Hematopoietic multipotent progenitor cell treated with erythropoietin and hydrocortisone succinate and interleukin-3 and kit ligand, for 8 days (in vitro differentiated cells): ENCODE data around the gene NDOR1.

ENCODE experiments used
- DNase-seq: peaks from one replicate; pipeline ENCODE4 v3.0.0-alpha.2; 2015

The NDOR1 gene

GRCh38 chr9:137183980-137184595 is 21.4 kb upstream of the NDOR1 start:
- no peak for DNase-seq

GRCh38 chr9:137184881-137185660 is 20.4 kb upstream of the NDOR1 start:
- no peak for DNase-seq

DNA sequence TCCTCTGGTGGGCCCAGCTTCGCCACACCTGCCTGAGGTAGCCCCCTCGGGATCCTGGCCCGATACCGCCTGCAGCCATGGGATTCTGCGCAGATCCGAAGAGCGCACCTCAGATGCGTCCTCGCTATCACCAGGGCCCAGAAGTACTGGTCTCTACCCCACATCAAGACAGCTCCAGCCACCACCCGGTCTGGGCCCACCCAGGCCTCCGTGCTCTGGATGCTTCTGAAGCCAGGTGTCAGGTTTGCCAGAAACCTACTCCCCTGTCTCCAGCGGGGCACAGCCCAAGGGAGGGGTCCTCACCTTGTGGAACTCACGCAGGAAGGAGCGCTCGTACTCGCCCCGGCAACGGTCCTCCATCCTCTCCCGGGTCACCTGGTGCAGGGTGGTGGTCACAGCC is 19.6 kb upstream of the NDOR1 start:
- DNase-seq, result no peak

DNA sequence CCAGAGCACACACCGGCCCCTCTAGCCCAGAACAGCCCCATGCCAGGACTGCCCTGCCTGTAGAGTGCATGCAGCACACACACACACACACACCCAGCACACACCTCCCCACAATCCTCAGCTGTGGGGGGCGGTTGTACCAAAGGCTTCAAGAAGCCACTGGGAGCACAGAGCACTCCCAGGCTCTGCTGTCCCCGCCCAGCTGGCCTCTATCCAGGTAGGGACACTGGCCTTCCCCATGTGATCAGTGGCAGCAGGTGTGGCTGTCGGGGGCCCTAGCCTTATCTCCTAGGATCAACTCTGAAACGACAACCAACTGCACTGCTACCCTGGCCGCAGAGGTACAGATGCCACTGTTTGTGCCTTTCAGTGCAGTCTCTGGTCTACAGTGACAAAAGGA is 19.1 kb upstream of the NDOR1 start:
- peak; percentile 59 for DNase-seq

GRCh38 chr9:137187386-137187785 is 18.1 kb upstream of the NDOR1 start:
- DNase-seq, result no peak

DNA sequence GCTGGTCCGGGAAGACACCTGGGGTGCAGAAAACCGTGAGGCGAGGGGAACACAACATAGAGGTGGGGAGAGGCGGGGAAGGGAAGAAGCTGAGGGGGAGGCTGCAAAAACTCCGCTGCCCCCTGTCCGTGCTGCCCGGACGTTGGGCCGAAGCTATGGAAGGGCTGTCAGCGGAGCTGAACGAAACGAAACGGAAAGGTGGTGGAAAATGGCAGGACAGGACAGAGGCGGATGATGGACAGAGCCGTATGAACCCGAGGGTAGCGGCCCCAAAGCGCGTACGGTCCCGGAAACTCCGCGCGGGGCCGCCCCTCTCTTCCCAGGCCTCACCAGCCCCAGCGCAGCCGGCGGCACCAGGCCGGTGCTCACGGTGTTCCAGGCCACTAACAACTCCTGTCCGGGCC is 17.4 kb upstream of the NDOR1 start:
- no peak for DNase-seq

- DNase-seq, result peak; percentile 92
Measured at GRCh38 chr9:137188490-137189296, 16.8 kb upstream of the NDOR1 start, which contains the start of the genes ANAPC2 and SSNA1. TSS of gene ANAPC2 (minus strand) at chr9:137188560. CDS start at chr9:137188532, 28 bp downstream. TSS of gene SSNA1 (plus strand) at chr9:137188676. CDS start at chr9:137188727, 51 bp downstream.

DNA sequence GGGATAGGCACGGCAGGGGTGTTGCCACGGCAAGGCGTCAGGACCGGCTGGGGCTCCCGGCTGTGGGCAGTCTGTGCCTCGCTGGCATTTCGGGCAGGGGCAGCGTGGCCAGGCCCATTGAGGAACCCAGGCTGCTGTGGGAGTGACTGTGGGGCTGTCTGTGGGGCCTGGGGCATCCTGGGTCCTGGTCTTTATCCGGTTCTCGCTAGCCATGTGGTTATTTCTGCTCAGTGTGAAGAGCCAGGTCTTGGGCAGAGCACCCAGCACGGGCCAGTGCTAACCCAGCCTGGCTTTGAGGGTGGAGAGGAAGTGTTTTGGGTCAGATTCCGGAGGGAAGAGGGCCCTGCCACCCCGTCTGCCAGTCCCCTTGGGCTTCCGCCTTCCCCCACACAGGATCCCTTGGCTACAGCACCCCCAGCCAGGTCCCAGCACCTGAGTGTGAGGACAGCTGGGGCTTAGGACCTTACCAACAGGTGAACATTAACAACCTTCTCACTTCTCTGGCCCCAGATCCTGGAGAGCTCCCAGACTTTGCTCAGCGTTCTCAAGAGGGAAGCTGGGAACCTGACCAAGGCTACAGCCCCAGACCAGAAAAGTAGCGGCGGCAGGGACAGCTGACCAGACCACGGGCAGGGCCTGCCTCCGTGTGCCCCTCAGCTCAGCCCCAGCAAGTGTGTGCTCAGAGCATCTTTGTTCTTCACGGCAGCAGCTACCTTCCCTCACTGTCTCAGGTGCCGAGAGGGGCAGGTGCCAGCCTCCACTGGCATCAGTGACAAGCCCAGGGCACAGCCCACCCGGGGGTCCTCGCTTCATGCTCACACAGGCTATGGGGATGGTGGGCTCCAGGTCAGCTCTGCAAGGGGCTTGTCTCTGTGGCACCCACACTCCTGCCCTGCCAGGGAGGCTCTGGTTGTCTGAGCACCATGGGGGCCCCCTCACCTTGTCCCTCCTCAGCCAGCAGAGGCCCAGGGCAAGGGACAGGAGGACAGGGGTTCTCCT is 15.9 kb upstream of the NDOR1 start:
- no peak for DNase-seq

- DNase-seq, result no peak
Measured at GRCh38 chr9:137190315-137190856, 15.1 kb upstream of the NDOR1 start.

GRCh38 chr9:137191245-137191644 is 14.3 kb upstream of the NDOR1 start:
- no peak for DNase-seq

- DNase-seq, result no peak
Measured at GRCh38 chr9:137191691-137192447, 13.6 kb upstream of the NDOR1 start.

DNA sequence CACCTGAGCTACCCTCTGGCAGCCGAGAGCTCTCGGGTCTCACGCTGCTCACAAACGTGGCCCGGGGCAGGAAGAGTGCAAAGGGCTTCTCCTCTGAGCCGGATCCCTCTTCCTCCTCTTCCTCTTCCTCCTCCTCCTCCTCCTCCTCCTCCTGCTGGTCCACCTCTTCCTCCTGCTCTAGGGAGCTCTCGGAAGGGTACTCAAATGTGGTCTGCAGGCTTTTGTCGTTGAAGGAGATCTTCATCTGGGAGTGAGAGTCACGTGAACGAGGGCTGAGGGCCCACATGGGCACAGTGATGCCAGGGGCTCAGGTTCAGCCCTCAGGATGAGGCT is 13.1 kb upstream of the NDOR1 start:
- no peak for DNase-seq

GRCh38 chr9:137192859-137193258 is 12.6 kb upstream of the NDOR1 start:
- DNase-seq, result no peak

- DNase-seq, result no peak
Measured at GRCh38 chr9:137193771-137194170, 11.7 kb upstream of the NDOR1 start.

GRCh38 chr9:137194388-137194787 is 11.1 kb upstream of the NDOR1 start:
- DNase-seq, result no peak

GRCh38 chr9:137194909-137195308 is 10.6 kb upstream of the NDOR1 start:
- DNase-seq, result no peak

DNA sequence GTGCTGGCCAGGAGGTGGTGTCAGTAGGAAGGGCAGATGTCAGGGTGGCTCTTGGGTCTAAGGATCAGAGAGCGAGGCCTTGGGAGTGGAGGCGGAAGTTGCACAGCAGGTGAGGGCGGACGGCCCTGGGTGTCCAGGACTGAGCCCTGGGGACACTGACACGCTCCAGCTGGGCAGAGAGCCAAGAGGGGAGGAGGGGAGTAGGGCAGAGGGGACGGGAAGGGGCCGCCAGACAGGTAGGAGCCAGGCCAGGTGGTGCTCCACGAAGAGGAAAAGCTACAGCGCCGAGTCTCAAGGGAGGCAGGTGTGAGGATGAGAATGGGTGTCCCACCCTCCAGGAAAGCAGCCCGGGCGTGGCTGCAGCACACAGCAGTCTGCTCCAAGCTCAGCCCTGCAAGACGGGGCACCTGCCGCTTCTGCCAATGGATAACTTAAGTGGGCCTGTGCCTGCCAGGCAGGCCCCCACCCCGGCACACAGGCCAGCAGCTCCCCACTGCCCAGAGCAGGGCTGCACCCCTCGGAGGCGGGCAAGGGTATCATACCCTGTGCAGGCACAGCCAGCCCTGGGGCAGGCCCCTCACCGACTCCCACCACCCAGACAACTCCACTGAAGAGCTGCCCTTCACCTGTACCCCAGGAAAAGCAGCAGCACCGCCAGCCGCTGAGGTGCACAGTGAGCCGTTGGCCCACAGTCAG is 9.8 kb upstream of the NDOR1 start:
- DNase-seq, result no peak

DNA sequence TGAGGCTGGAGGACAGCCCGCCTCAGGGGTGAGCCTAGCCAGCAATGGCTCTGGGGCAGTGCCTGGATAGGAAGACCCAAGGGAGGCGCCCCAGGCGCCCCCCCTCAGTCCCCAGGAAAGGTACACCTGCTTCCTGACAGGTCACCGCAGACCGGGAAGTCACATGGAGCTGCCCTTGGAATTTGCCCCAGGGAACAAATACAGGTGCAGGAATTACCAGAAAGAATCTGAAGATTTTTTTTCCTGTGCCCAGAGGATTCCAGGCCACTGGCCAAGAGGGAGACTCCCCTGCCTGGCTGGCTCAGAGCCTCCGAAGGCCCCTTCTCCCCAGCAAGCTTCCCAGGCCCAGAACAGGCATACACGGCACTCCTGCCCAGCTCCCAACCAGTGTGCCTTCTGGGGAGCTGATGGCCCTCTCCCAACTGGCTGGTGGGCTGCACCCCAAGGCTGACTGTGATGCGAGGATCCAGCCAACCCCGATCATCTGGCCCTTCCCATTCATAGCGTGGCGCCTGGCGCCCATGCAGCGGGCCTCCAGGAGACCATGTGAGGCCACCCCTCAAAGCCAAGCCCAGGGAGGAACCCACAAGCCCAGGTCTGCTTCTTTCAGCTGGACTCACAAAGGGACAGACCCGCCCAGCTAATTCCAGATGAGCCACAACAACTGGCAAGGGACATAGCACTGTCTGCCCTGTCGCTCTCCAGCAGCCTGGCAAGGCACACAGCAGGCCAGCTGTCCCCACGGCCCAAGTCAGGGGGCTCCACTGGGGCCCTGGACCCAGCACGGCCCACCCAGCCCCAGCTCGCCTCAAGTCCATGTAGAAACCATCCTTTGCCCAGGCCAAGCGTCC is 7.2 kb upstream of the NDOR1 start:
- no peak for DNase-seq

DNA sequence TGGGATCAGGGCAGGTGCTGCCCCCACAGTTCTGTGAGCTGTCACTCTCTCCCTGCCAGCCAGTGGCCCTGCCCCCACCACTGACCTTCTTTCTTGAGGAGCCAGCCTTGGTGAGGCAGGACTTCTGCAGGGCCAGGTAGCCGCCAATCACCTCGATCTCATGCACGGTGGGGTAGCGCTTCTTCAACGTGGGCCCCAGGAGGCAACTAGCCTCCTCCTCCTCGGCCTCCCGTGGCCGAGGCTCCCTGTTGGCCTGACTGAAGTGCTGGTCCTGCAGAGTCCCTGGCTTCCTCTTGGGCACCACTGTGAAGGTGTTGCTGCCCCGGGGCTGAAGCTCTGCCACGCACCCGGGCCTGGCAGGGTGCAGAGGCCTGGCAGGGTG is 6.6 kb upstream of the NDOR1 start:
- no peak for DNase-seq
